Gastroesophageal sphincter (tissue), 3 donors: ENCODE measurements around the gene KRTAP10-8.

Experiments
- CTCF ChIP-seq, 4 experiments: fragments of 200-600 bp in 2 of 4; fragments of 450-650 bp in 2 of 4; sonication (generic) in 1 of 4; IDR thresholded peaks; one replicate each; pipeline ENCODE4 v1.5.1; 2017 to 2019; ENCODE audit warnings: antibody characterized with exemption in 4 of 4, mild to moderate bottlenecking in 2 of 4, moderate library complexity in 2 of 4
- POLR2A ChIP-seq, 2 donors: fragments of 450-650 bp; IDR thresholded peaks; one replicate each; pipeline ENCODE4 v1.6.1; 2017; ENCODE audit warnings: antibody characterized with exemption in 2 of 2, mild to moderate bottlenecking in 2 of 2, moderate library complexity in 1 of 2

- no peak for TF ChIP-seq POLR2A (IDR thresholded peaks at IDR 0.05)
- no peak for TF ChIP-seq CTCF (IDR thresholded peaks at IDR 0.05)
These were observed 47.2 kb downstream of the KRTAP10-8 start for GRCh38 chr21:44658913-44659595.
